ENCODE measurements around the gene STUB1.

The STUB1 gene

DNA sequence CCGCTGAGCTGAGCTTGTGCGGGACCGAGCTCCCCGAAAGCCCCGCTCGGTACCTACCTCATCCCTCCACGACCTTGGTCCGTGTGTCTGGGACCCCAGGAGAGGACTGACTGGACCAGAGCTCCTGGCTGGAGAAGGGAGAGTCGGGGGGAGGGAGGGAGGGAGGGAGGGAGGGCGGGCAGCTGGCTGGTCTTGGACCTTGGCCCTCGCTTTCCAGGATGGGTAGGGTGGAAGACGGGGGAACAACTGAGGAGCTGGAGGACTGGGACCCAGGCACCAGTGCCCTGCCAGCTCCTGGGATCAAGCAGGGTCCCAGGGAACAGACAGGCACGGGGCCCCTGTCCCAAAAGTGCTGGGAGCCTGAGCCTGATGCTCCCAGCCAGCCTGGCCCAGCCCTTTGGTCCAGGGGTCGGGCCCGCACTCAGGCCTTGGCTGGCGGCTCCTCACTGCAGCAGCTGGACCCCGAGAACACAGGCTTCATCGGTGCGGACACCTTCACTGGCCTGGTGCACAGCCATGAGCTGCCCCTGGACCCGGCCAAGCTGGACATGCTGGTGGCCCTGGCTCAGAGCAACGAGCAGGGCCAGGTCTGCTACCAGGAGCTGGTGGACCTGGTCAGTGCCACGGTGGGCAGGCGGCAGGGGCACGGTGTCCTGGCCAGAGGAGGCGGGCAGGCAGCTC, 4.2 kb upstream of the STUB1 start:
- H3K4me3 ChIP-seq (replicated peaks; ENCODE audit: insufficient read depth, low read length), result no peak overlapping the region
- no peaks in the 10 kb centered on the region for H3K27me3 ChIP-seq (ENCODE audit: insufficient read depth, poor library complexity, severe bottlenecking)
- TF ChIP-seq POLR2AphosphoS5 (IDR thresholded peaks at IDR 0.05; ENCODE audit: low read depth) (no peak), GABPA (IDR thresholded peaks at IDR 0.05; ENCODE audit: low read depth) (no peak)
- no peak overlapping the region for H3K27ac ChIP-seq (replicated peaks)
- DNase-seq (ENCODE audit: low read depth in 1 of 2, low spot score in 1 of 2), result no peak

DNA sequence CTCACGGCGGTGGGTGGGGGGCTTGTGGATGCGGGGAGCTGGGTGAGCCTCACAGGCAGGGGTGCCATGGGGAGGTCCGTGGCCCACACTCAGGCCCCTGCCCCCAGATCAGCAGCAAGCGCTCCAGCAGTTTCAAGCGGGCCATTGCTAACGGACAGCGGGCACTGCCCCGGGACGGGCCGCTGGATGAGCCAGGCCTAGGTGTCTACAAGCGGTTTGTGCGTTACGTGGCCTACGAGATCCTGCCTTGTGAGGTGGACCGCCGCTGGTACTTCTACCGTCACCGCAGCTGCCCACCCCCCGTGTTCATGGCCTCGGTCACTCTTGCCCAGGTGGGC, 3.7 kb upstream of the STUB1 start:
- Histone ChIP-seq H3K27ac (replicated peaks) (no peak overlapping the region), H3K27me3 (ENCODE audit: insufficient read depth, poor library complexity, severe bottlenecking) (no peaks in the 10 kb centered on the region), H3K4me3 (replicated peaks; ENCODE audit: insufficient read depth, low read length) (no peak overlapping the region)
- TF ChIP-seq GABPA (IDR thresholded peaks at IDR 0.05; ENCODE audit: low read depth) (no peak), SPI1 (IDR thresholded peaks at IDR 0.05; ENCODE audit: borderline replicate concordance, low read depth) (no peak)
- no peak for DNase-seq (ENCODE audit: low read depth in 1 of 2, low spot score in 1 of 2)

DNA sequence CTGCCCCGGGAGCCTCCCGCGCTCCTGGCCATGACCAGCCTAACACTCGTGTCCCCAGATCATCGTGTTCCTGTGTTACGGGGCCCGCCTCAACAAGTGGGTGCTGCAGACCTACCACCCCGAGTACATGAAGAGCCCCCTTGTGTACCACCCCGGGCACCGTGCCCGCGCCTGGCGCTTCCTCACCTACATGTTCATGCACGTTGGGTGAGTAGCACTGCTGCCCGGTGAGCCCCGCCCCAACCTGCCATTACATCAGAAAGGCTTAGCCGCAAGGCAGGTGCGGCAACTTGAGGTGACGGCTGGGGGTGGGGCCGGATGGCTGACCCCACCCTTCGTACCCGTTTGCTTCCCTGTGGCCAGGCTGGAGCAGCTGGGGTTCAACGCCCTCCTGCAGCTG, 3.3 kb upstream of the STUB1 start:
- Histone ChIP-seq H3K4me3 (replicated peaks; ENCODE audit: insufficient read depth, low read length) (no peak overlapping the region), H3K27ac (replicated peaks) (no peak overlapping the region)
- no peak for DNase-seq (ENCODE audit: low read depth in 1 of 2, low spot score in 1 of 2)

DNA sequence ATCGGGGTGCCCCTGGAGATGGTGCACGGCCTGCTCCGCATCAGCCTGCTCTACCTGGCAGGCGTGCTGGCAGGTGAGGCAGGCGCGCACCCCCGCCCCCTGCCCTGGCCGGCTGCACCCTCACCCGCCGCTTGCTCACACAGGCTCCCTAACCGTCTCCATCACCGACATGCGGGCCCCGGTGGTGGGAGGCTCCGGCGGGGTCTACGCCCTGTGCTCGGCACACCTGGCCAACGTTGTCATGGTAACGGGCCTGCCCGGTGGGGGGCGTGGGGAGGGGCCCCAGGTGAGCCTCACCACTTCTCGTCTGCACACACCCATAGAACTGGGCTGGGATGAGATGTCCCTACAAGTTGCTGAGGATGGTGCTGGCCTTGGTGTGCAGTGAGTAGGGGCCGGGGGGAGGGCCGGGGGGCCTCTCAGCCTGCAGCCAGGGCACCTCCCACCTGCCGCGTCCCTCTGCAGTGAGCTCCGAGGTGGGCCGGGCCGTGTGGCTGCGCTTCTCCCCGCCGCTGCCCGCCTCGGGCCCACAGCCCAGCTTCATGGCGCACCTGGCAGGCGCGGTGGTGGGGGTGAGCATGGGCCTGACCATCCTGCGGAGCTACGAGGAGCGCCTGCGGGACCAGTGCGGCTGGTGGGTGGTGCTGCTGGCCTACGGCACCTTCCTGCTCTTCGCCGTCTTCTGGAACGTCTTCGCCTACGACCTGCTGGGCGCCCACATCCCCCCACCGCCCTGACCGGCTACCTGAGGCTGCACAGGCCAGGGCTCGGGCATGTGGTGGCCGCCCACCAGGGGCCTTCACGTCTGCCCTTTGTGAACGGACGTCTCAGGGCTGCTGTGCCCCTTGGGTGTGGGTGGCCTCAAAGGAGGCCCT, 2.7 kb upstream of the STUB1 start:
- H3K27ac ChIP-seq (replicated peaks), result no peak overlapping the region

More for the DNA sequence above, 3.3 kb upstream of the STUB1 start:
- H3K27me3 ChIP-seq (ENCODE audit: insufficient read depth, poor library complexity, severe bottlenecking), result no peaks in the 10 kb centered on the region
- TF ChIP-seq, protein P1, sequence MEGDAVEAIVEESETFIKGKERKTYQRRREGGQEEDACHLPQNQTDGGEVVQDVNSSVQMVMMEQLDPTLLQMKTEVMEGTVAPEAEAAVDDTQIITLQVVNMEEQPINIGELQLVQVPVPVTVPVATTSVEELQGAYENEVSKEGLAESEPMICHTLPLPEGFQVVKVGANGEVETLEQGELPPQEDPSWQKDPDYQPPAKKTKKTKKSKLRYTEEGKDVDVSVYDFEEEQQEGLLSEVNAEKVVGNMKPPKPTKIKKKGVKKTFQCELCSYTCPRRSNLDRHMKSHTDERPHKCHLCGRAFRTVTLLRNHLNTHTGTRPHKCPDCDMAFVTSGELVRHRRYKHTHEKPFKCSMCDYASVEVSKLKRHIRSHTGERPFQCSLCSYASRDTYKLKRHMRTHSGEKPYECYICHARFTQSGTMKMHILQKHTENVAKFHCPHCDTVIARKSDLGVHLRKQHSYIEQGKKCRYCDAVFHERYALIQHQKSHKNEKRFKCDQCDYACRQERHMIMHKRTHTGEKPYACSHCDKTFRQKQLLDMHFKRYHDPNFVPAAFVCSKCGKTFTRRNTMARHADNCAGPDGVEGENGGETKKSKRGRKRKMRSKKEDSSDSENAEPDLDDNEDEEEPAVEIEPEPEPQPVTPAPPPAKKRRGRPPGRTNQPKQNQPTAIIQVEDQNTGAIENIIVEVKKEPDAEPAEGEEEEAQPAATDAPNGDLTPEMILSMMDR (IDR thresholded peaks at IDR 0.05; ENCODE audit: insufficient read depth, low read length), result no peak
- TF ChIP-seq, protein P2, sequence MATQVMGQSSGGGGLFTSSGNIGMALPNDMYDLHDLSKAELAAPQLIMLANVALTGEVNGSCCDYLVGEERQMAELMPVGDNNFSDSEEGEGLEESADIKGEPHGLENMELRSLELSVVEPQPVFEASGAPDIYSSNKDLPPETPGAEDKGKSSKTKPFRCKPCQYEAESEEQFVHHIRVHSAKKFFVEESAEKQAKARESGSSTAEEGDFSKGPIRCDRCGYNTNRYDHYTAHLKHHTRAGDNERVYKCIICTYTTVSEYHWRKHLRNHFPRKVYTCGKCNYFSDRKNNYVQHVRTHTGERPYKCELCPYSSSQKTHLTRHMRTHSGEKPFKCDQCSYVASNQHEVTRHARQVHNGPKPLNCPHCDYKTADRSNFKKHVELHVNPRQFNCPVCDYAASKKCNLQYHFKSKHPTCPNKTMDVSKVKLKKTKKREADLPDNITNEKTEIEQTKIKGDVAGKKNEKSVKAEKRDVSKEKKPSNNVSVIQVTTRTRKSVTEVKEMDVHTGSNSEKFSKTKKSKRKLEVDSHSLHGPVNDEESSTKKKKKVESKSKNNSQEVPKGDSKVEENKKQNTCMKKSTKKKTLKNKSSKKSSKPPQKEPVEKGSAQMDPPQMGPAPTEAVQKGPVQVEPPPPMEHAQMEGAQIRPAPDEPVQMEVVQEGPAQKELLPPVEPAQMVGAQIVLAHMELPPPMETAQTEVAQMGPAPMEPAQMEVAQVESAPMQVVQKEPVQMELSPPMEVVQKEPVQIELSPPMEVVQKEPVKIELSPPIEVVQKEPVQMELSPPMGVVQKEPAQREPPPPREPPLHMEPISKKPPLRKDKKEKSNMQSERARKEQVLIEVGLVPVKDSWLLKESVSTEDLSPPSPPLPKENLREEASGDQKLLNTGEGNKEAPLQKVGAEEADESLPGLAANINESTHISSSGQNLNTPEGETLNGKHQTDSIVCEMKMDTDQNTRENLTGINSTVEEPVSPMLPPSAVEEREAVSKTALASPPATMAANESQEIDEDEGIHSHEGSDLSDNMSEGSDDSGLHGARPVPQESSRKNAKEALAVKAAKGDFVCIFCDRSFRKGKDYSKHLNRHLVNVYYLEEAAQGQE (IDR thresholded peaks at IDR 0.05; ENCODE audit: insufficient replicate concordance, low read depth), result no peak
- no peak for TF ChIP-seq GABPA (IDR thresholded peaks at IDR 0.05; ENCODE audit: low read depth)
- no peak for TF ChIP-seq POLR2AphosphoS5 (IDR thresholded peaks at IDR 0.05; ENCODE audit: low read depth)
- no peak for TF ChIP-seq SPI1 (IDR thresholded peaks at IDR 0.05; ENCODE audit: borderline replicate concordance, low read depth)

More for the DNA sequence above, 2.7 kb upstream of the STUB1 start:
- Histone ChIP-seq H3K4me3 (replicated peaks; ENCODE audit: insufficient read depth, low read length) (no peak overlapping the region), H3K27me3 (ENCODE audit: insufficient read depth, poor library complexity, severe bottlenecking) (no peaks in the 10 kb centered on the region)
- TF ChIP-seq SPI1 (IDR thresholded peaks at IDR 0.05; ENCODE audit: borderline replicate concordance, low read depth) (no peak), GABPA (IDR thresholded peaks at IDR 0.05; ENCODE audit: low read depth) (no peak), POLR2AphosphoS5 (IDR thresholded peaks at IDR 0.05; ENCODE audit: low read depth) (no peak)
- TF ChIP-seq, protein P1 (IDR thresholded peaks at IDR 0.05; ENCODE audit: insufficient read depth, low read length), result no peak
- TF ChIP-seq, protein P2 (IDR thresholded peaks at IDR 0.05; ENCODE audit: insufficient replicate concordance, low read depth), result no peak
- DNase-seq (ENCODE audit: low read depth in 1 of 2, low spot score in 1 of 2), result no peak
